ENCODE data around the gene ASH1L. TPM values are rescaled to one million over a fixed set of nuclear protein-coding genes. Genes with fewer than 3 reads are reported as not detected.

The ASH1L gene
- total and polyA plus RNA-seq, 9 of the 15 experiments (the other 6 are each of a cell fraction or from before 2014, with no cell fraction given) = 2.0 to 23.3 (median 14.6) TPM

DNA sequence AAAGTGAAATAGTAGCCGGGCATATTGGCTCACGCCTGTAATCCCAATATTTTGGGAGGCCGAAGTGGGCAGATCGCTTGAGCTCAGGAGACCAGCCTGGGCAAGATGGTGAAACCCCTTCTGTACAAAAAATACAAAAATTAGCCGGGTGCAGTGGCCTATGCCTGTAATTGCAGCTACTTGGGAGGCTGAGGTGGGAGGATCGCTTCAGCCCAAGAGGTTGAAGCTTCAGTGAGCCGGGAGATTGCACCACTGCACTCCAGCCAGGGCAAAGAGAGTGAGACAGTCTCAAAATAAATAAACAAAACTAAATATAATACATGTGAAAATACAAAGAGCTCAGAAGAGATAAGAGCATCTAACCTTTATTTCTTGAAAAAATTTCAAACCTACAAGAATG lies 45.1 kb upstream of the ASH1L start:
- ChIA-PET POLR2A (interaction anchor here (0.6 to 1.0 kb wide), 4 partner anchors 11 to 791 kb away, joined by 3 to 5 read pairs (median 3); no protein-coding TSS in a partner anchor), CTCF (ENCODE audit: low intra/inter-chr PET ratio) (interaction anchor here (0.6 kb wide), 2 partner anchors 34 to 283 kb away, joined by 3 to 4 read pairs; no protein-coding TSS in a partner anchor)
- no peak for DNase-seq (ENCODE audit: extremely low read depth in 1 of 4, low spot score in 3 of 4)
- TF ChIP-seq NFRKB (IDR thresholded peaks at IDR 0.05; ENCODE audit: low read depth) = no peak
- TF ChIP-seq HNRNPK (IDR thresholded peaks at IDR 0.05; ENCODE audit: low read depth, low read length, poor library complexity, severe bottlenecking) = no peak
- no peak for TF ChIP-seq ZNF311 (CRISPR knock-in tag; IDR thresholded peaks at IDR 0.05)
- no peak for TF ChIP-seq PHB (CRISPR knock-in tag; IDR thresholded peaks at IDR 0.05)
- TF ChIP-seq, protein P1, sequence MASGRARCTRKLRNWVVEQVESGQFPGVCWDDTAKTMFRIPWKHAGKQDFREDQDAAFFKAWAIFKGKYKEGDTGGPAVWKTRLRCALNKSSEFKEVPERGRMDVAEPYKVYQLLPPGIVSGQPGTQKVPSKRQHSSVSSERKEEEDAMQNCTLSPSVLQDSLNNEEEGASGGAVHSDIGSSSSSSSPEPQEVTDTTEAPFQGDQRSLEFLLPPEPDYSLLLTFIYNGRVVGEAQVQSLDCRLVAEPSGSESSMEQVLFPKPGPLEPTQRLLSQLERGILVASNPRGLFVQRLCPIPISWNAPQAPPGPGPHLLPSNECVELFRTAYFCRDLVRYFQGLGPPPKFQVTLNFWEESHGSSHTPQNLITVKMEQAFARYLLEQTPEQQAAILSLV (tag; IDR thresholded peaks at IDR 0.05) = no peak
- TF ChIP-seq NFATC3 (IDR thresholded peaks at IDR 0.05) = no peak
- no peak for TF ChIP-seq RBM17 (IDR thresholded peaks at IDR 0.05; ENCODE audit: borderline replicate concordance, low read depth, low read length)
- TF ChIP-seq POLR2AphosphoS2 (IDR thresholded peaks at IDR 0.05; ENCODE audit: low read length) = no peak
- TF ChIP-seq, protein P2, sequence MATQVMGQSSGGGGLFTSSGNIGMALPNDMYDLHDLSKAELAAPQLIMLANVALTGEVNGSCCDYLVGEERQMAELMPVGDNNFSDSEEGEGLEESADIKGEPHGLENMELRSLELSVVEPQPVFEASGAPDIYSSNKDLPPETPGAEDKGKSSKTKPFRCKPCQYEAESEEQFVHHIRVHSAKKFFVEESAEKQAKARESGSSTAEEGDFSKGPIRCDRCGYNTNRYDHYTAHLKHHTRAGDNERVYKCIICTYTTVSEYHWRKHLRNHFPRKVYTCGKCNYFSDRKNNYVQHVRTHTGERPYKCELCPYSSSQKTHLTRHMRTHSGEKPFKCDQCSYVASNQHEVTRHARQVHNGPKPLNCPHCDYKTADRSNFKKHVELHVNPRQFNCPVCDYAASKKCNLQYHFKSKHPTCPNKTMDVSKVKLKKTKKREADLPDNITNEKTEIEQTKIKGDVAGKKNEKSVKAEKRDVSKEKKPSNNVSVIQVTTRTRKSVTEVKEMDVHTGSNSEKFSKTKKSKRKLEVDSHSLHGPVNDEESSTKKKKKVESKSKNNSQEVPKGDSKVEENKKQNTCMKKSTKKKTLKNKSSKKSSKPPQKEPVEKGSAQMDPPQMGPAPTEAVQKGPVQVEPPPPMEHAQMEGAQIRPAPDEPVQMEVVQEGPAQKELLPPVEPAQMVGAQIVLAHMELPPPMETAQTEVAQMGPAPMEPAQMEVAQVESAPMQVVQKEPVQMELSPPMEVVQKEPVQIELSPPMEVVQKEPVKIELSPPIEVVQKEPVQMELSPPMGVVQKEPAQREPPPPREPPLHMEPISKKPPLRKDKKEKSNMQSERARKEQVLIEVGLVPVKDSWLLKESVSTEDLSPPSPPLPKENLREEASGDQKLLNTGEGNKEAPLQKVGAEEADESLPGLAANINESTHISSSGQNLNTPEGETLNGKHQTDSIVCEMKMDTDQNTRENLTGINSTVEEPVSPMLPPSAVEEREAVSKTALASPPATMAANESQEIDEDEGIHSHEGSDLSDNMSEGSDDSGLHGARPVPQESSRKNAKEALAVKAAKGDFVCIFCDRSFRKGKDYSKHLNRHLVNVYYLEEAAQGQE (IDR thresholded peaks at IDR 0.05; ENCODE audit: borderline replicate concordance) = no peak
- TF ChIP-seq, protein P2 (CRISPR knock-in tag; IDR thresholded peaks at IDR 0.05; ENCODE audit: low read depth) = no peak
- no peak for TF ChIP-seq SUPT5H (IDR thresholded peaks at IDR 0.05)
- no peak for TF ChIP-seq ZNF696 (CRISPR knock-in tag; conservative IDR thresholded peaks at IDR 0.05)
- TF ChIP-seq RBM34 (IDR thresholded peaks at IDR 0.05; ENCODE audit: borderline replicate concordance, insufficient read depth, low read length) = no peak
- TF ChIP-seq, protein P3, sequence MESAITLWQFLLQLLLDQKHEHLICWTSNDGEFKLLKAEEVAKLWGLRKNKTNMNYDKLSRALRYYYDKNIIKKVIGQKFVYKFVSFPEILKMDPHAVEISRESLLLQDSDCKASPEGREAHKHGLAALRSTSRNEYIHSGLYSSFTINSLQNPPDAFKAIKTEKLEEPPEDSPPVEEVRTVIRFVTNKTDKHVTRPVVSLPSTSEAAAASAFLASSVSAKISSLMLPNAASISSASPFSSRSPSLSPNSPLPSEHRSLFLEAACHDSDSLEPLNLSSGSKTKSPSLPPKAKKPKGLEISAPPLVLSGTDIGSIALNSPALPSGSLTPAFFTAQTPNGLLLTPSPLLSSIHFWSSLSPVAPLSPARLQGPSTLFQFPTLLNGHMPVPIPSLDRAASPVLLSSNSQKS (CRISPR knock-in tag; IDR thresholded peaks at IDR 0.05) = no peak
- TF ChIP-seq GATAD2A (IDR thresholded peaks at IDR 0.05) = no peak

More for the DNA sequence above, 45.1 kb upstream of the ASH1L start:
- H3K9me3 ChIP-seq (replicated peaks; ENCODE audit: control insufficient read depth, insufficient read depth, low read depth, low read length) = no peaks in the 10 kb centered on the region
- BruUV-seq (replicated peaks) = no TSS peak
- no peaks in the 10 kb centered on the region for H3K9me1 ChIP-seq (ENCODE audit: control insufficient read depth, insufficient read depth, low read length)
- no peak for ATAC-seq
- no peaks in the 10 kb centered on the region for H4K20me1 ChIP-seq (replicated peaks; ENCODE audit: control insufficient read depth, insufficient read depth, low read length)
- H2AFZ ChIP-seq (ENCODE audit: low read depth, low read length) = no peak overlapping the region
- H3K79me2 ChIP-seq (ENCODE audit: control insufficient read depth, insufficient read depth, low read length) = peaks cover 4% of the 10 kb centered on the region; the same call in 2 of the 3 replicates
- no peaks in the 10 kb centered on the region for H3K27me3 ChIP-seq (ENCODE audit: control insufficient read depth in 2 of 2, insufficient read depth in 2 of 2, low read length in 2 of 2)
- peaks cover 0 to 13% of the 10 kb centered on the region in 2 experiments; a peak in 2 of 5 replicates for H3K4me1 ChIP-seq (replicated peaks in 1 of 2; ENCODE audit: control insufficient read depth in 2 of 2, insufficient read depth in 2 of 2, low read length in 2 of 2)
- WGBS (ENCODE audit: insufficient coverage, low coverage, missing lambda C conversion rate) = 75% methylated on average over 7 of the region's 7 CpGs
- in situ Hi-C loops (cut with MboI) = no loop called here
- FAIRE-seq = no peak
- H3K9ac ChIP-seq (ENCODE audit: insufficient read depth in 1 of 2, low read depth in 2 of 2, low read length in 2 of 2) = no peak overlapping the region
- H3K4me2 ChIP-seq (ENCODE audit: insufficient read depth, low read length) = no peak overlapping the region
- no peak overlapping the region for H3K4me3 ChIP-seq
- H3K27ac ChIP-seq (ENCODE audit: extremely low read depth, low read depth, low read length) = no peak overlapping the region
- peaks cover 8% of the 10 kb centered on the region; the same call in 1 of the 3 replicates for H3K36me3 ChIP-seq (ENCODE audit: control insufficient read depth, insufficient read depth, low read length)
- intact Hi-C loops (cut with micrococcal nuclease) = loop anchor here (5.0 kb wide), 1 partner anchor 40 kb away; no protein-coding TSS in a partner anchor
